Measurements from ENCODE around the gene CHMP2A. TPM values are rescaled to one million over a fixed set of nuclear protein-coding genes. Genes with fewer than 3 reads are reported as not detected.

CHMP2A gene
- total and polyA plus RNA-seq, 10 of the 15 experiments (the other 5 are each of a cell fraction or from before 2014, with no cell fraction given), result 69.5 to 172 (median 109) TPM

- TF ChIP-seq, protein P1, sequence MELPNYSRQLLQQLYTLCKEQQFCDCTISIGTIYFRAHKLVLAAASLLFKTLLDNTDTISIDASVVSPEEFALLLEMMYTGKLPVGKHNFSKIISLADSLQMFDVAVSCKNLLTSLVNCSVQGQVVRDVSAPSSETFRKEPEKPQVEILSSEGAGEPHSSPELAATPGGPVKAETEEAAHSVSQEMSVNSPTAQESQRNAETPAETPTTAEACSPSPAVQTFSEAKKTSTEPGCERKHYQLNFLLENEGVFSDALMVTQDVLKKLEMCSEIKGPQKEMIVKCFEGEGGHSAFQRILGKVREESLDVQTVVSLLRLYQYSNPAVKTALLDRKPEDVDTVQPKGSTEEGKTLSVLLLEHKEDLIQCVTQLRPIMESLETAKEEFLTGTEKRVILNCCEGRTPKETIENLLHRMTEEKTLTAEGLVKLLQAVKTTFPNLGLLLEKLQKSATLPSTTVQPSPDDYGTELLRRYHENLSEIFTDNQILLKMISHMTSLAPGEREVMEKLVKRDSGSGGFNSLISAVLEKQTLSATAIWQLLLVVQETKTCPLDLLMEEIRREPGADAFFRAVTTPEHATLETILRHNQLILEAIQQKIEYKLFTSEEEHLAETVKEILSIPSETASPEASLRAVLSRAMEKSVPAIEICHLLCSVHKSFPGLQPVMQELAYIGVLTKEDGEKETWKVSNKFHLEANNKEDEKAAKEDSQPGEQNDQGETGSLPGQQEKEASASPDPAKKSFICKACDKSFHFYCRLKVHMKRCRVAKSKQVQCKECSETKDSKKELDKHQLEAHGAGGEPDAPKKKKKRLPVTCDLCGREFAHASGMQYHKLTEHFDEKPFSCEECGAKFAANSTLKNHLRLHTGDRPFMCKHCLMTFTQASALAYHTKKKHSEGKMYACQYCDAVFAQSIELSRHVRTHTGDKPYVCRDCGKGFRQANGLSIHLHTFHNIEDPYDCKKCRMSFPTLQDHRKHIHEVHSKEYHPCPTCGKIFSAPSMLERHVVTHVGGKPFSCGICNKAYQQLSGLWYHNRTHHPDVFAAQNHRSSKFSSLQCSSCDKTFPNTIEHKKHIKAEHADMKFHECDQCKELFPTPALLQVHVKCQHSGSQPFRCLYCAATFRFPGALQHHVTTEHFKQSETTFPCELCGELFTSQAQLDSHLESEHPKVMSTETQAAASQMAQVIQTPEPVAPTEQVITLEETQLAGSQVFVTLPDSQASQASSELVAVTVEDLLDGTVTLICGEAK (IDR thresholded peaks at IDR 0.05; ENCODE audit: borderline replicate concordance), result no peak
- TF ChIP-seq POU2F2 (IDR thresholded peaks at IDR 0.05; ENCODE audit: borderline replicate concordance, low read depth, low read length) (no peak), LARP7 (IDR thresholded peaks at IDR 0.05) (peak; percentile 76), RAD51 (IDR thresholded peaks at IDR 0.05) (no peak), KLF5 (IDR thresholded peaks at IDR 0.05; ENCODE audit: partially characterized antibody) (no peak), POLR2A (IDR thresholded peaks at IDR 0.05; ENCODE audit: low read depth, low read length) (peak; percentile 16), SKIL (IDR thresholded peaks at IDR 0.05; ENCODE audit: low read depth, poor library complexity, severe bottlenecking) (no peak), MYB (IDR thresholded peaks at IDR 0.05; ENCODE audit: borderline replicate concordance, low read depth, low read length) (no peak), SIX5 (IDR thresholded peaks at IDR 0.05; ENCODE audit: low read depth, low read length, severe bottlenecking) (no peak), NKRF (conservative IDR thresholded peaks at IDR 0.05) (peak; percentile 90), TBL1XR1 (IDR thresholded peaks at IDR 0.05; ENCODE audit: low read depth, low read length) (no peak), SREBF2 (IDR thresholded peaks at IDR 0.05; ENCODE audit: low read length) (no peak), SIN3A (IDR thresholded peaks at IDR 0.05; ENCODE audit: low read depth, low read length) (0 out of 2 replicates have a peak, but pooled peaks have one; percentile 13), RB1 (IDR thresholded peaks at IDR 0.05; ENCODE audit: borderline replicate concordance) (no peak)
- TF ChIP-seq, protein P2, sequence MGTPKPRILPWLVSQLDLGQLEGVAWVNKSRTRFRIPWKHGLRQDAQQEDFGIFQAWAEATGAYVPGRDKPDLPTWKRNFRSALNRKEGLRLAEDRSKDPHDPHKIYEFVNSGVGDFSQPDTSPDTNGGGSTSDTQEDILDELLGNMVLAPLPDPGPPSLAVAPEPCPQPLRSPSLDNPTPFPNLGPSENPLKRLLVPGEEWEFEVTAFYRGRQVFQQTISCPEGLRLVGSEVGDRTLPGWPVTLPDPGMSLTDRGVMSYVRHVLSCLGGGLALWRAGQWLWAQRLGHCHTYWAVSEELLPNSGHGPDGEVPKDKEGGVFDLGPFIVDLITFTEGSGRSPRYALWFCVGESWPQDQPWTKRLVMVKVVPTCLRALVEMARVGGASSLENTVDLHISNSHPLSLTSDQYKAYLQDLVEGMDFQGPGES (IDR thresholded peaks at IDR 0.05), result no peak
These were observed 10.2 kb downstream of the CHMP2A start (continued) for GRCh38 chr19:58544591-58545285.

All from GM12878 (cell line).